Stimulated activated CD4-positive, alpha-beta T cell treated with anti-CD3 and anti-CD28 coated beads, Interleukin-1b, Interleukin-23, amount 100 ng/mL, for 24 hours (primary cell): Measurements from ENCODE around the gene PPM1E.
"Not testable (repeated sequence)": the region's sequence is repeated elsewhere in the genome, so short reads cannot be mapped to it uniquely, and the experiment has no call there.

ENCODE experiments used
- DNase-seq, 4 experiments: peaks; one replicate each; pipeline ENCODE4 v3.0.0-alpha.2; 2020; ENCODE audit warnings: low read depth in 4 of 4, low spot score in 1 of 4

PPM1E gene

GRCh38 chr17:58778482-58778881 is 22.8 kb downstream of the PPM1E start:
- DNase-seq, result not testable (repeated sequence)

- DNase-seq, result no peak
These were observed 23.8 kb downstream of the PPM1E start for GRCh38 chr17:58779446-58779845.

- no peak for DNase-seq
These were observed 27.7 kb downstream of the PPM1E start for GRCh38 chr17:58783380-58783779.

GRCh38 chr17:58785097-58785496 is 29.4 kb downstream of the PPM1E start:
- DNase-seq, result no peak

GRCh38 chr17:58786586-58787295 is 31.1 kb downstream of the PPM1E start:
- DNase-seq, result no peak

- no peak for DNase-seq
These were observed 32.5 kb downstream of the PPM1E start for GRCh38 chr17:58788199-58788598.

GRCh38 chr17:58789160-58789559 is 33.5 kb downstream of the PPM1E start:
- DNase-seq, result peak in 1 of 4 experiments; percentile 1

- DNase-seq, result no peak
These were observed 34.2 kb downstream of the PPM1E start for GRCh38 chr17:58789831-58790230.

GRCh38 chr17:58794508-58794907 is 38.9 kb downstream of the PPM1E start:
- DNase-seq, result not testable (repeated sequence)

GRCh38 chr17:58802188-58802587 is 46.5 kb downstream of the PPM1E start:
- DNase-seq, result no peak

GRCh38 chr17:58806046-58806445 is 50.4 kb downstream of the PPM1E start:
- no peak for DNase-seq

- no peak for DNase-seq
These were observed 53.2 kb downstream of the PPM1E start for GRCh38 chr17:58808609-58809563.

GRCh38 chr17:58809564-58809936 is 53.9 kb downstream of the PPM1E start:
- DNase-seq, result no peak

- DNase-seq, result no peak
These were observed 55.6 kb downstream of the PPM1E start for GRCh38 chr17:58811290-58811689.

GRCh38 chr17:58813712-58814111 is 58.1 kb downstream of the PPM1E start:
- DNase-seq, result no peak

- no peak for DNase-seq
These were observed 63.0 kb downstream of the PPM1E start for GRCh38 chr17:58818654-58819053.

GRCh38 chr17:58822148-58823050 is 66.7 kb downstream of the PPM1E start:
- DNase-seq, result no peak

GRCh38 chr17:58823051-58823525 is 67.4 kb downstream of the PPM1E start:
- DNase-seq, result no peak

GRCh38 chr17:58829172-58829637 is 73.6 kb downstream of the PPM1E start:
- DNase-seq, result no peak

- DNase-seq, result no peak
These were observed 76.1 kb downstream of the PPM1E start for GRCh38 chr17:58831780-58832179.

GRCh38 chr17:58832514-58832913 is 76.9 kb downstream of the PPM1E start:
- no peak for DNase-seq
